Breast epithelium (tissue), 4 donors: ENCODE data around the gene SIRT1. TPM values are rescaled to one million over a fixed set of nuclear protein-coding genes. Genes with fewer than 3 reads are reported as not detected.
"Not testable (repeated sequence)": the region's sequence is repeated elsewhere in the genome, so short reads cannot be mapped to it uniquely, and the experiment has no call there.

Experiments used
- DNase-seq, 2 donors: peaks; one replicate each; pipeline ENCODE4 v3.0.0-alpha.2; 2019; ENCODE audit warnings: low spot score in 2 of 2
- H3K27ac ChIP-seq, 2 donors: fragments of 200-600 bp; sonication (generic) in 1 of 2; one replicate each; pipeline ENCODE4 v1.5.1; 2016 to 2019; ENCODE audit warnings: mild to moderate bottlenecking in 1 of 2
- H3K27me3 ChIP-seq, 2 donors: fragments of 200-600 bp; sonication (generic) in 1 of 2; one replicate each; pipeline versions ENCODE4 v1.5.1 to v1.6.0; 2017 to 2019; ENCODE audit warnings: control low read depth in 1 of 2, mild to moderate bottlenecking in 1 of 2
- H3K36me3 ChIP-seq: fragments of 200-600 bp; one replicate; pipeline ENCODE4 v1.5.1; 2019
- H3K4me1 ChIP-seq, 2 donors: fragments of 200-600 bp; sonication (generic); one replicate each; pipeline ENCODE4 v1.5.1; 2016 to 2019; ENCODE audit warnings: control low read depth in 1 of 2
- H3K4me3 ChIP-seq, 3 donors: fragments of 200-600 bp; sonication (generic); 1 replicate in 2 of 3; 2 replicates in 1 of 3; pipeline ENCODE4 v1.5.1; 2016 to 2019; ENCODE audit warnings: mild to moderate bottlenecking in 3 of 3, moderate library complexity in 2 of 3
- H3K9me3 ChIP-seq, 2 donors: fragments of 200-600 bp; sonication (generic) in 1 of 2; one replicate each; pipeline ENCODE4 v1.5.1; 2016 to 2019; ENCODE audit warnings: control low read depth in 1 of 2
- POLR2A ChIP-seq: fragments of 450-650 bp; IDR thresholded peaks from one replicate; pipeline ENCODE4 v1.6.1; 2016; ENCODE audit warnings: antibody characterized with exemption, mild to moderate bottlenecking, moderate library complexity
- POLR2AphosphoS5 ChIP-seq, 3 donors: sonication (generic); formaldehyde crosslinking; IDR thresholded peaks; one replicate each; pipeline ENCODE4 v1.6.1; 2017; ENCODE audit warnings: antibody characterized with exemption in 3 of 3
- intact Hi-C: fragments of 100-400 bp; cut with DNase I; formaldehyde crosslinking; loops from one replicate; pipeline ENCODE4 v1.15.1; 2023; ENCODE audit warnings: low total_unique reads
- total RNA-seq, 3 donors: library from RNA; depleted of rRNA; stranded (reverse); fragments of >200 nt; gene quantifications; one replicate each; pipeline ENCODE4 v1.1.0, GENCODE V29; 2016
- TF ChIP-seq, protein P1 (sequence below), 3 donors: fragments of 450-650 bp; IDR thresholded peaks; one replicate each; pipeline ENCODE4 v1.5.1; 2016 to 2017; ENCODE audit warnings: antibody characterized with exemption in 3 of 3, mild to moderate bottlenecking in 3 of 3, moderate library complexity in 3 of 3

The SIRT1 gene
- total RNA-seq, 3 donors from 2014 or later, result 21.0 to 43.3 (median 35.5) TPM

DNA sequence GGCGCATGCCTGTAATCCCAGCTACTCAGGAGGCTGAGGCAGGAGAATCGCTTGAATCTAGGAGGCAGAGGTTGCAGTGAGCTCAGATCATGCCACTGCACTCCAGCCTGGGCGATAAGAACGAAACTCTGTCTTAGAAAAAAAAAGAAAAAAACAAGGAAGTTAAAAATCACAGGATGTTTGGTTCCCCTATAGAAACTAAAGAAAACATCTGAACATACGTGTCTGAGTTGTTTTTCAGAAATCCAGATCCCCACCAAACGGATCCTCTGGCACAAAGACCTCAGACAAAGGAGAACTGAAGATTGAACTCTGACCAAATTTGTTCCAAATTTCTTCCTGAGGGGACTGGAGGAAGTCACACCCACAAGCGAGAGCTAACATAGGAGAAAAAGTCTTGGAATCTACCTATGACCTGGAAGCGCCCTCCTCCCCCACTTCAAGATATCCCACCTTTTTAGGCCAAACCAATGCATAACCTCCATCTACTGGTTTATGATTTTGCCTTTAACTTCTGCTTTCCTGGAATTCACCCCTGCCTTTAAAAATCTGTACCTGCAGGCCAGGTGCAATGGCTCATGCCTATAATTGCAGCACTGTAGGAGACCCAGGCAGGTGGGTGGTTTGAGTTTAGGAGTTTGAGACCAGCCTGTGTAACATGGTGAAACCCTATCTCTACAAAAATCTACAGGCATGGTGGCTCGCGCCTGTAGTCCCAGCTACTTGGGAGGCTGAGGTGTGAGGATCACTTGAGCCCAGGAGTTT, 19.7 kb upstream of the SIRT1 start:
- TF ChIP-seq, protein P1, sequence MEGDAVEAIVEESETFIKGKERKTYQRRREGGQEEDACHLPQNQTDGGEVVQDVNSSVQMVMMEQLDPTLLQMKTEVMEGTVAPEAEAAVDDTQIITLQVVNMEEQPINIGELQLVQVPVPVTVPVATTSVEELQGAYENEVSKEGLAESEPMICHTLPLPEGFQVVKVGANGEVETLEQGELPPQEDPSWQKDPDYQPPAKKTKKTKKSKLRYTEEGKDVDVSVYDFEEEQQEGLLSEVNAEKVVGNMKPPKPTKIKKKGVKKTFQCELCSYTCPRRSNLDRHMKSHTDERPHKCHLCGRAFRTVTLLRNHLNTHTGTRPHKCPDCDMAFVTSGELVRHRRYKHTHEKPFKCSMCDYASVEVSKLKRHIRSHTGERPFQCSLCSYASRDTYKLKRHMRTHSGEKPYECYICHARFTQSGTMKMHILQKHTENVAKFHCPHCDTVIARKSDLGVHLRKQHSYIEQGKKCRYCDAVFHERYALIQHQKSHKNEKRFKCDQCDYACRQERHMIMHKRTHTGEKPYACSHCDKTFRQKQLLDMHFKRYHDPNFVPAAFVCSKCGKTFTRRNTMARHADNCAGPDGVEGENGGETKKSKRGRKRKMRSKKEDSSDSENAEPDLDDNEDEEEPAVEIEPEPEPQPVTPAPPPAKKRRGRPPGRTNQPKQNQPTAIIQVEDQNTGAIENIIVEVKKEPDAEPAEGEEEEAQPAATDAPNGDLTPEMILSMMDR (IDR thresholded peaks at IDR 0.05), result no peak
- no peak for TF ChIP-seq POLR2A
- no peak for TF ChIP-seq POLR2AphosphoS5 (IDR thresholded peaks at IDR 0.05)
- intact Hi-C loops, result no loop called here
- Histone ChIP-seq H3K27ac (no peak overlapping the region), H3K27me3 (no peaks in the 10 kb centered on the region), H3K4me3 (no peak overlapping the region), H3K36me3 (no peaks in the 10 kb centered on the region), H3K4me1 (no peaks in the 10 kb centered on the region), H3K9me3 (no peaks in the 10 kb centered on the region)
- DNase-seq, result no peak

DNA sequence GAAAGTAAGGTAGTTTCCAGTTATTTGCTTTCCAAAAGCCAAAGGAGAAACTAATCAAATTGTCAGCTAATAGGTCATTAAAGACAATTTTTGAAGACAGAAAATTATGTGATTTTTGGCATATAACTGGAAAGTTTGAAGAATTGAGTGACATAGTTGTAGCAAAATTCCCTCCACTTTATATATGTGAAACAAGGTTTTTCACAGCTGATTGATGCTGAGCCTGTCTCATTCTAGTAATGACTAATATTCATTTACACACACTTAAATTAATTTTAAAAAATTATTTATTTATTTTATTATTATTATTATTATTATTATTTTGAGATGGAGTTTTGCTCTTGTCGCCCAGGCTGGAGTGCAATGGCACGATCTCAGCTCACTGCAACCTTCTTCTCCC, 16.3 kb upstream of the SIRT1 start:
- H3K27ac ChIP-seq, result no peak overlapping the region
- no peaks in the 10 kb centered on the region for H3K36me3 ChIP-seq
- H3K4me1 ChIP-seq, result no peaks in the 10 kb centered on the region
- DNase-seq, result no peak
- TF ChIP-seq POLR2AphosphoS5 (IDR thresholded peaks at IDR 0.05) (no peak), POLR2A (no peak)
- TF ChIP-seq, protein P1 (IDR thresholded peaks at IDR 0.05), result no peak
- H3K9me3 ChIP-seq, result no peaks in the 10 kb centered on the region
- no peak overlapping the region for H3K4me3 ChIP-seq
- intact Hi-C loops, result no loop called here
- no peaks in the 10 kb centered on the region for H3K27me3 ChIP-seq

DNA sequence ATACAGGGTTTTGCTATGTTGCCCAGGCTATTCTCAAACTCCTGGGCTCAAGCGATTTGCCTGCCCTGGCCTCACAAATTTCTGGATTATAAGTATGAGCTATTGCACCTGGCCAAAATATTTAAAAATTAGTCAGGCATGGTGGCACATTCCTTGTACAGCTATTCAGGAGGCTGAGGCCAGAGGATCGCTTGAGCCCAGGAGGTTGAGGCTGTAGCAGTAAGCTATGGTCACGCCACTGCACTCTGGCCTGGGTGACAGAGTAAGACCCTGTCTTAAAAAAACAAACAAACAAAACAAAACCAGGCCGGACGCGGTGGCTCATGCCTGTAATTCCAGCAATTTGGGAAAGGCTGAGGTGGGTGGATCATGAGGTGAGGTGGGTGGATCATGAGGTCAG, 14.5 kb upstream of the SIRT1 start:
- Histone ChIP-seq H3K4me3 (no peak overlapping the region), H3K9me3 (no peaks in the 10 kb centered on the region), H3K27me3 (no peaks in the 10 kb centered on the region), H3K4me1 (no peaks in the 10 kb centered on the region), H3K27ac (no peak overlapping the region), H3K36me3 (no peaks in the 10 kb centered on the region)
- no peak for DNase-seq
- TF ChIP-seq, protein P1 (IDR thresholded peaks at IDR 0.05), result no peak
- no peak for TF ChIP-seq POLR2A
- no peak for TF ChIP-seq POLR2AphosphoS5 (IDR thresholded peaks at IDR 0.05)
- intact Hi-C loops, result no loop called here

DNA sequence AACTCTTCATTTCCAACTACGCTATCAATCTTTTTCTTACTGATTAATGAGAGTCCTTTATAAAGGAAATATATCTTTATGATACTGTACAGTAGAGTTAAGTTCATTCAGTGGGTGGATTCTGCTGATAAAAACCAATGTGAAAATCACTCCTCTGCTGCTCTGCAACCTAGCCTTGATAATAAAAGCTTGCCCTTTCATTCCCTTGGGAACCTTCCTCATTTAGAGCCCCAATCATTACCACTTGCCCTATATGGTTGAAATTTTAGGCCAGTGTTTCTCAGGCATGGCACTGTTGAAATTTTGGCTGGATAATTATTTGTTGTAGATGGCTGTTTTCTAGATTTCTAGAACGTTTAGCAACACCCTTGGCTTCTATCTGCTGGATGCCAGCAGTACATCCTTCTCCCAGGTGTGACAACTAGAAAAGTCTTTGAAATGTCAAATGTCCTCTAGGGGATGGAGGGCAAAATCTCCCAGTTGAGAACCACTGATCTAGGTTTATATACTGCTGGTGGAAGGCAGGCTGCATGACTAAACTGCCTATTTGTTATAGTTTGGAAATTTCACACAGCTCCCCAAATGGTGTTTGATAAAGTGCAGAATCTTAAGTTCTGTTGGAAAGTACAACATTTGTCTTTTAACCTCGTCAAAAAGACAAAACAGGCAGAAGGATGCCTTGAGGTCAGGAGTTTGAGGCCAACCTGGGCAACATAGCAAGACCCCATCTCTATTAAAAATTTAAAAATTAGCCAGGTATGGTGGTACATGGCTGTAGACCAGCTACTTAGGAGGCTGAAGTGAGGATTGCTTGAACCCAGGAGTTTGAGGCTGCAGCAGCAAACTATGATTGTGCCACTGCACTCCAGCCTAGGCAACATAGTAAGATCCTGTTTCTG, 8.9 kb upstream of the SIRT1 start:
- Histone ChIP-seq H3K36me3 (no peaks in the 10 kb centered on the region), H3K27me3 (no peaks in the 10 kb centered on the region), H3K27ac (no peak overlapping the region), H3K4me3 (no peak overlapping the region), H3K4me1 (no peaks in the 10 kb centered on the region), H3K9me3 (no peaks in the 10 kb centered on the region)
- no peak for TF ChIP-seq POLR2AphosphoS5 (IDR thresholded peaks at IDR 0.05)
- no peak for TF ChIP-seq POLR2A
- intact Hi-C loops, result no loop called here
- DNase-seq, result no peak

DNA sequence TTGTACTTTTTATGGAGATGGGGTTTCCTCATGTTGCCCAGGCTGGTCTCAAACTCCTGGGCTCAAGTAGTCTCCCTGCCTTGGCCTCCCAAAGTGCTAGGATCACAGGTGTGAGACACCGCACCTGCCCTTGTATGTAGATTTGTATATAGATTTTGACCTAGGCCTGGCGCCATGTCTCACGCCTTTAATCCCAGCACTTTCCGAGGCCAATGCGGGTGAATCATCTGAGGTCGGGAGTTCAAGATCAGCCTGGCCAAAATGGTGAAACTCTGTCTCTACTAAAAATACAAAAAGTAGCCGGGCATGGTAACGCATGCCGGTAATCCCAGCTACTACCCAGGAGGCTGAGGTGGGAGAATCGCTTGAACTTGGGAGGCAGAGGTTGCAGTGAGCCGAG, 7.0 kb upstream of the SIRT1 start:
- not testable (repeated sequence) for H3K4me3 ChIP-seq

DNA sequence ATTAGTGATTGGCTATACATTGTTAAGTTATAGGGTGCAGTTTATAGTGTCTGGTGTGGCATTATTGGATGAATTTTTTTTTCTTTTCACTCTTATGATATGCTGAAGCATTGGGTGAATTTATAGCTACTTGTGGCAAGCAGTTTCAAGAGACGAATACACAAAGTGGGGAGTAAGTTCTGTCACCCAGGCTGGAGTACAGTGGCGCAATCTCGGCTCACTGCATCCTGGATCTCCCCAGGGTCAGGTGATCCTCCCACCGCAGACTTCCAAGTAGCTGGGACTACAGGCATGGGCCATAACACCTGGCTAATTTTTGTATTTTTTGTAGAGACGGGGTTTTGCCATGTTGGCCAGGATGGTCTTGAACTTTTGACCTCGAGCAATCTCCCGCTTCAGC, 6.3 kb upstream of the SIRT1 start:
- Histone ChIP-seq H3K4me3 (no peak overlapping the region), H3K4me1 (no peaks in the 10 kb centered on the region), H3K9me3 (no peaks in the 10 kb centered on the region), H3K27me3 (no peaks in the 10 kb centered on the region), H3K27ac (no peak overlapping the region), H3K36me3 (no peaks in the 10 kb centered on the region)
- TF ChIP-seq, protein P1 (IDR thresholded peaks at IDR 0.05), result no peak
- no peak for TF ChIP-seq POLR2A
- intact Hi-C loops, result no loop called here
- DNase-seq, result no peak

More for the DNA sequence above, 7.0 kb upstream of the SIRT1 start:
- H3K9me3 ChIP-seq, H3K27me3 ChIP-seq, H3K36me3 ChIP-seq, H3K4me1 ChIP-seq, intact Hi-C loops, H3K27ac ChIP-seq, DNase-seq: not testable (repeated sequence)
